Body of pancreas (tissue), 4 donors: ENCODE measurements around the gene MAP3K6. TPM values are rescaled to one million over a fixed set of nuclear protein-coding genes. Genes with fewer than 3 reads are reported as not detected.
A peak's percentile ranks its signal among the peaks of the same experiment; 100 is the strongest.

ENCODE experiments used
- ATAC-seq: fragments of 150-250 bp; one replicate; pipeline ENCODE4 v1.9.1; 2016
- DNase-seq, 4 donors: peaks; one replicate each; pipeline ENCODE4 v3.0.0-alpha.2; 2019
- H3K27ac ChIP-seq, 4 donors: fragments of 200-600 bp; sonication (generic); 1 replicate in 3 of 4; 2 replicates in 1 of 4; pipeline versions ENCODE4 v1.5.1 to v1.6.1; 2016 to 2019; ENCODE audit warnings: mild to moderate bottlenecking in 1 of 4, mixed read lengths in 1 of 4, moderate library complexity in 1 of 4
- H3K27me3 ChIP-seq, 2 donors: fragments of 200-600 bp; sonication (generic); one replicate each; pipeline ENCODE4 v1.6.0; 2016; ENCODE audit warnings: mild to moderate bottlenecking in 1 of 2
- H3K36me3 ChIP-seq, 2 donors: fragments of 200-600 bp; sonication (generic); replicated peaks in 1 of 2; 2 replicates each; pipeline ENCODE4 v1.5.1; 2016; ENCODE audit warnings: low read depth in 2 of 2; ENCODE audit not compliant: insufficient read depth in 1 of 2
- H3K4me1 ChIP-seq: fragments of 200-600 bp; sonication (generic); one replicate; pipeline ENCODE4 v1.6.0; 2016
- H3K4me3 ChIP-seq, 2 donors: fragments of 200-600 bp; sonication (generic); 1 replicate in 1 of 2; 2 replicates in 1 of 2; pipeline ENCODE4 v1.5.1; 2016 to 2019
- H3K9me3 ChIP-seq, 3 donors: fragments of 200-600 bp; sonication (generic); 1 replicate in 2 of 3; 2 replicates in 1 of 3; pipeline ENCODE4 v1.5.1; 2016
- POLR2A ChIP-seq, 3 donors: fragments of 450-650 bp; IDR thresholded peaks; one replicate each; pipeline ENCODE4 v1.6.1; 2016; ENCODE audit warnings: antibody characterized with exemption in 3 of 3, mild to moderate bottlenecking in 2 of 3
- WGBS, 2 donors: methylation state at CpG; one replicate each; pipeline ENCODE4 v1.1.5; 2017; 5-methylcytosine and 5-hydroxymethylcytosine counted together
- intact Hi-C: fragments of 100-400 bp; cut with DNase I; formaldehyde crosslinking; loops from one replicate; pipeline ENCODE4 v1.15.1; 2023
- total RNA-seq, 2 donors: library from RNA; depleted of rRNA; stranded (reverse); fragments of >200 nt; gene quantifications; one replicate each; pipeline ENCODE4 v1.1.0, GENCODE V29; 2016
- TF ChIP-seq, protein P1 (sequence below), 7 experiments: fragments of 450-650 bp in 4 of 7; fragments of 200-600 bp in 3 of 7; sonication (generic) in 3 of 7; IDR thresholded peaks; one replicate each; pipeline ENCODE4 v1.5.1; 2016 to 2019; ENCODE audit warnings: antibody characterized with exemption in 7 of 7

The MAP3K6 gene
- total RNA-seq, 2 donors from 2014 or later, result 28.8 to 31.3 TPM

DNA sequence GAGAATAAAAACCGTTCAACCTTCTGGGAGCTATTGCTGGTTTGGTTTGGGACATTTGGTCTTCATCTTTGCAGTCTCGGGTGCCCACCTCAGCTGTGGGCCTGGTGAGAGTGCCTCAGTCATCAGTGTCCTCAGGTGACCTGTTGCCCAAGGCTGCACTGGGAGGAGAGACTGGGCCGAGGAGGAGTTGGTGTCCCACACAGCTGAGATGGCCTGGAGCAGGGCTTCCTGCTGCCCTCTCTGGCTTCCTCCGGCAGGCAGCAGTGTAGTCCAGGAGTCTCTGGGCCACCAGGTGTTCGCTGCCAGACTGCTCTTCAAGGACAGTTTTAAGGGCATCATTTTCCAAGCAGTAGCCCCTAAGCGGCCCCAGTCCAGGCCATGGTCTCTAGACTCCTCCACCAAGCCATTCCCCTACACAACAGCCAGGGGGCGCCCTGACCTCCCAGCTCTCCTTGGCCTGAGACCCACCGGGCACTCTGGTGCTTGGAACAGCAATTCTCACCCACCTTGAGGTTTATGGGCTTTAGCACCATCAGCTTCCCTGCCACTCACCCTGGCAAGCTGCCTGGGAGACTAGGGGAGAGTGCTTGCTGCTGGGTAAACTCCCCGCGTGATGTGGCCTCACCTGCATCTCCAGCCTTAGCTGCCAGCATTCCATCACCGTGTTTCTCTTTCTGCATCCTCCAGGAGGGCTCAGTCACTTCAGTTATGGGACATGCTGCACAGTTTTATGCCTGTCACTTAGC lies 34.1 kb downstream of the MAP3K6 start:
- H3K4me1 ChIP-seq, result no peaks in the 10 kb centered on the region
- no peak overlapping the region for H3K27ac ChIP-seq
- intact Hi-C loops, result no loop called here
- H3K36me3 ChIP-seq, result peaks cover 0 to 21% of the 10 kb centered on the region in 2 donors
- DNase-seq (peak; percentile 40 to 59 (median 48)), ATAC-seq (peak; percentile 60)
- H3K27me3 ChIP-seq, result no peaks in the 10 kb centered on the region
- TF ChIP-seq, protein P1, sequence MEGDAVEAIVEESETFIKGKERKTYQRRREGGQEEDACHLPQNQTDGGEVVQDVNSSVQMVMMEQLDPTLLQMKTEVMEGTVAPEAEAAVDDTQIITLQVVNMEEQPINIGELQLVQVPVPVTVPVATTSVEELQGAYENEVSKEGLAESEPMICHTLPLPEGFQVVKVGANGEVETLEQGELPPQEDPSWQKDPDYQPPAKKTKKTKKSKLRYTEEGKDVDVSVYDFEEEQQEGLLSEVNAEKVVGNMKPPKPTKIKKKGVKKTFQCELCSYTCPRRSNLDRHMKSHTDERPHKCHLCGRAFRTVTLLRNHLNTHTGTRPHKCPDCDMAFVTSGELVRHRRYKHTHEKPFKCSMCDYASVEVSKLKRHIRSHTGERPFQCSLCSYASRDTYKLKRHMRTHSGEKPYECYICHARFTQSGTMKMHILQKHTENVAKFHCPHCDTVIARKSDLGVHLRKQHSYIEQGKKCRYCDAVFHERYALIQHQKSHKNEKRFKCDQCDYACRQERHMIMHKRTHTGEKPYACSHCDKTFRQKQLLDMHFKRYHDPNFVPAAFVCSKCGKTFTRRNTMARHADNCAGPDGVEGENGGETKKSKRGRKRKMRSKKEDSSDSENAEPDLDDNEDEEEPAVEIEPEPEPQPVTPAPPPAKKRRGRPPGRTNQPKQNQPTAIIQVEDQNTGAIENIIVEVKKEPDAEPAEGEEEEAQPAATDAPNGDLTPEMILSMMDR (IDR thresholded peaks at IDR 0.05), result peak; percentile 53 to 80 (median 73)
- TF ChIP-seq POLR2A (IDR thresholded peaks at IDR 0.05), result no peak
- H3K4me3 ChIP-seq, result no peak overlapping the region
- no peaks in the 10 kb centered on the region for H3K9me3 ChIP-seq
- WGBS, 2 donors, result 54 to 58% methylated on average over 11 of the region's 11 CpGs

DNA sequence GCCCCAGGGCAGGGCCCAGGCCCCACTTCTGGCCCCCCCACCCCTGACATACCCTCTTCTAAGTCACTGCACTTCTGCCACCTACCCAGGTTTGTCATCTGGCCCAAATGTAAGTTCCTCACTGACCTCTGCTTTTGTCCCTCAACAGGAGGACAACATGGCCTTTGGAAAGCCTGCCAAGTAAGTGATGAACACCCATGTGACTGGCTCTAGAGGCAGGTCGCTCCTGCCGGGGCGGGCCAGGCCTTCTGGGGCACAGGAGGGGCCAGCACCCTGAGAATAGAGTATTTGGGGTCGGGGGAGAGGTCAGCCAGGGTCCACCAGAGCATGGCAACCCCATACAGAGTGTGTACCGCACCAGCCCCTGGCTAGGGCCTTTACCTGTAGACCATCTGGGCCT lies 34.8 kb downstream of the MAP3K6 start:
- no peak for DNase-seq
- peaks cover 0 to 21% of the 10 kb centered on the region in 2 donors for H3K36me3 ChIP-seq
- H3K4me3 ChIP-seq, result no peak overlapping the region
- no peaks in the 10 kb centered on the region for H3K4me1 ChIP-seq
- no peak overlapping the region for H3K27ac ChIP-seq
- intact Hi-C loops, result no loop called here
- WGBS, 2 donors, result 84% methylated on average over 5 of the region's 5 CpGs; no CpG with 5 or more reads in 1 of the 2 donors
- no peaks in the 10 kb centered on the region for H3K27me3 ChIP-seq
- TF ChIP-seq POLR2A (IDR thresholded peaks at IDR 0.05), result no peak
- TF ChIP-seq, protein P1 (IDR thresholded peaks at IDR 0.05), result no peak
- ATAC-seq, result no peak
- H3K9me3 ChIP-seq, result no peaks in the 10 kb centered on the region

DNA sequence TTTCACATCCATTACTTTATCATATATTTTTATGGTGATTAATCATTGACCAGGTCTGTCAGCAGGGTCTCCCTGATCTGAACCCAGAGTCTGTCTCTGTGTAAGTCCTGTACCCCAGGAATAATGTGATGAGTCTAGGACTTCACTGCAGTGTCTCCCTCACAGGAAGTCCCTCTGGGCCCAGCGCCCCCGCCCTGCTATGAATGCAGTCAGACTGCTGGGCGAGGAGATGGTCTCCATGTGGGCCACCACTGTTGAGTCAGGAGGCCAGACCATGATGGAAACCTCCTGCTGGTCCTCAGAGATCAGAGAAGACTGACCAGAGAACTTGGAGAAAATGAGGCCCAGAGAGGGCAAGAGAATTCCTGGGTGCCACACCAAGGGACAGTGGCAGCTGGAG lies 35.3 kb downstream of the MAP3K6 start:
- no peak for DNase-seq
- Histone ChIP-seq H3K9me3 (no peaks in the 10 kb centered on the region), H3K27me3 (no peaks in the 10 kb centered on the region), H3K4me1 (no peaks in the 10 kb centered on the region), H3K4me3 (no peak overlapping the region), H3K36me3 (peaks cover 0 to 21% of the 10 kb centered on the region in 2 donors), H3K27ac (no peak overlapping the region)
- intact Hi-C loops, result no loop called here
- TF ChIP-seq, protein P1 (IDR thresholded peaks at IDR 0.05), result no peak
- no peak for TF ChIP-seq POLR2A (IDR thresholded peaks at IDR 0.05)
- 80 to 91% methylated on average over 2 to 3 of the region's 3 CpGs for WGBS, 2 donors
- ATAC-seq, result no peak

DNA sequence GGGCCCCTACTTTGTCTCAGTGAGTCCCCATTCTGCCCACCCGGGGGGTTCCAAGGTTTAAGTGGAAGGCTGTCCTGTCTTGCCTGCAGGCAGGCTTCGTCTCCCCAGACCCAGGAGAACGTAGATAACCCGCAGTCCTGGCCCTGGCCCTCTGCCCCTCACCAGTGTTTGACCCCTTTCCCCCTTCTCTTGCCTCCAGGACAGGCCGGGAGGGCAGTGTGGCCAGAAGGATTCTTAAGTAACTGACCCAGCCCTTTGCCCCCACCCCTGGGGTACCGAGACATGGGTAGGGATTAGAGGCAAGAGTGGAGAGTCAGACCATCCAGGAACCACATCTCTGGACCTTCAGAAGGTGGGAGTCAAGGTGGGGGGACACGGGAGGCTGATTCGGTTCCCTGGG lies 36.0 kb downstream of the MAP3K6 start:
- Histone ChIP-seq H3K36me3 (peaks cover 0 to 21% of the 10 kb centered on the region in 2 donors), H3K4me3 (no peak overlapping the region), H3K9me3 (no peaks in the 10 kb centered on the region), H3K27ac (no peak overlapping the region), H3K4me1 (peaks cover 5% of the 10 kb centered on the region), H3K27me3 (no peaks in the 10 kb centered on the region)
- WGBS, 2 donors, result 81 to 83% methylated on average over 6 to 8 of the region's 8 CpGs
- DNase-seq, result no peak
- intact Hi-C loops, result no loop called here
- ATAC-seq, result no peak
- TF ChIP-seq, protein P1 (IDR thresholded peaks at IDR 0.05), result no peak
- no peak for TF ChIP-seq POLR2A (IDR thresholded peaks at IDR 0.05)

DNA sequence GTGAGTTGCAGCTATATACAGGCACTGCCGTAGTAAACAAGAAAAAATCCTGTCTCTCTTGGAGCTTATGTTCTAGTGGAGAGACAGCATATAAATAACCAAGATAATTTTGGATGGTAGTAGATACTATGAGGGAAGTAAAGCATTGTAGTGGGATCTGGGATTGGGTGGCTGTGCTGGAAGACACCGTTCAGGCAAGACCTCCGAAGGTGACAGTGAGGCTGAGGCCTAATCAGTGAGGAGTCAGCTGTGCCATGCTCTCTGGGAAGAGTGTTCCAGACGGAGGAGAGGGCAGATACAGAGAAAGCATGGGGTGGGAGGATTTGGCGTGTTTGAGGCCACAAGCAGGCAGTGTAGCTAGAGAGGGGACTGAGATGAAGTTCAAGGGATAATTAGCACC lies 38.8 kb downstream of the MAP3K6 start:
- peaks cover 0 to 8% of the 10 kb centered on the region in 2 donors for H3K36me3 ChIP-seq
- intact Hi-C loops, result no loop called here

More for the DNA sequence above, 38.8 kb downstream of the MAP3K6 start:
- ATAC-seq (no peak), DNase-seq (no peak)
- no peak overlapping the region for H3K4me3 ChIP-seq
- peaks cover 14% of the 10 kb centered on the region for H3K4me1 ChIP-seq
- no peaks in the 10 kb centered on the region for H3K9me3 ChIP-seq
- 81 to 82% methylated on average over 5 of the region's 5 CpGs for whole genome bisulfite sequencing, 2 donors
- no peak overlapping the region for H3K27ac ChIP-seq
- H3K27me3 ChIP-seq, result no peaks in the 10 kb centered on the region
- TF ChIP-seq POLR2A (IDR thresholded peaks at IDR 0.05), result no peak
- TF ChIP-seq, protein P1 (IDR thresholded peaks at IDR 0.05), result no peak
